ENCODE measurements around the gene PSMD11.
A peak's percentile ranks its signal among the peaks of the same experiment; 100 is the strongest.
"Not testable (repeated sequence)": the region's sequence is repeated elsewhere in the genome, so short reads cannot be mapped to it uniquely, and the experiment has no call there.

PSMD11 gene

DNA sequence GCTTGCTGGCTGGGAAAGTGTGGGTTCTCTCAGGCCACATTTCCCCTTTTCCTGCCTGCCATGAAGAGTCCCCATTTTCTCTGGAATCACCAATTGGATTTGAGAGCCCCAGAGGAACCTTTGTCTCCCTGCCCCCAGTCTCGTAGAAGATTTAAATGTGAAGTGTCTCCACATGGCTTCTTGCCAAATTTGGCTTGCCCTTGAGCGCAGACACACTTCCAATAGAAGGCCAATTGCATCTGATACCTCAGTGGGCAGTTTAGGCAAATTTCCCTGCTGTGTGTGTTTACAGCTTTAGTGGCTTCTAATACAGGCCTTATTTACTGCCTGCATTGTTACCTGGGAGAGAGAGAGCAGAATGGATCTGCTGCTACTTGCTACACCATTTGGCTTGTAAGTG, 72.1 kb downstream of the PSMD11 start:
- peak; percentile 77 for DNase-seq

DNA sequence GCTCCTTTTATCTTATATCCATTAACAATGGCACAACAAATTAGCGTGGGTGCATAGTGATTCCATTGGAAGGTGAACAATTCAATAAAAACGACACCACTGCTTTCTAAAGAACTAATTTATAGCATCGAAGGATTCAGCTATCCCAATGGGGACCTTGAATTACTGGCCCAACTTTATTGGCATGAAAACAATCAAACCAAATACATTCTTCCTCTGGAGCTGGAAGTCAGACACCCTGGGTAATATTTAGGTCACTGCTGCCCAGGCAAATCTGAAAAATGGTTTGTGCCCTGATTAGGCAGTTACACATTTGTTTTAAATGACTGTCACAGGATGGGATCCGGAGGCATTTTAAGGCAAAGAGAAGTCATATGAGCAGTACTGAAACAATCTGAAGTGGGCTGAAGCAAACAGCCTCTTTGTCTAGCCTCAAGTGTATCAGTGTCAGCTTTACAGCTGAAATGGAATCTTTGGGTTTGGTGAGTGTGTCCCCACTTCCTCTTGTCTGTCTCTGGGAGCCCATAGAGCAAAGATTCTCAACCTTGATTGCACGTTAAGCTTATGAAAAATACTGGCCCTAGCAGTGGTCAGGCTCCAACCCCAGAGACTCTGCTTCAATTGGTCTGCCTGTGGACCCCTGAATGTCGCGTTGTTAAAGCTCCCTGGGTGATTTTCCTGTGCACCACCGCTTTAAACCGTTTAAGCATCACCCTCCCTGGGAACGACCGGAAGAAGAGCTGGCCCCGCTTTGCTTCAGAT, 72.8 kb downstream of the PSMD11 start:
- no peak for DNase-seq

DNA sequence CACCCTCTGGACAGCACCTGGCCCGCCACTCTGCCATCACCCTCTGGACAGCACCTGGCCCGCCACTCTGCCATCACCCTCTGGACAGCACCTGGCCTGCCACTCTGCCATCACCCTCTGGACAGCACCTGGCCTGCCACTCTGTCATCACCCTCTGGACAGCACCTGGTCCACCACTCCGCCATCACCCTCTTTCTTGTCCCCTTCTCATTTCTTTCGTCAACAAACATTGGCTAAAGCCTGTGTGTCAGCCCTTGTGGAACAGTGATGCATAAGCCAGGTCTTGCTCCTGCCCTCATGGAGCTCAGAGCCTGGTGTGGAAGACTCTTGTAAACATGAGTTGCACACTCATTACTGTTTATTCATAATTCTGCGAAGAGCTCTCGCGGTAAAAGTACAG, 73.7 kb downstream of the PSMD11 start:
- DNase-seq: no peak

DNA sequence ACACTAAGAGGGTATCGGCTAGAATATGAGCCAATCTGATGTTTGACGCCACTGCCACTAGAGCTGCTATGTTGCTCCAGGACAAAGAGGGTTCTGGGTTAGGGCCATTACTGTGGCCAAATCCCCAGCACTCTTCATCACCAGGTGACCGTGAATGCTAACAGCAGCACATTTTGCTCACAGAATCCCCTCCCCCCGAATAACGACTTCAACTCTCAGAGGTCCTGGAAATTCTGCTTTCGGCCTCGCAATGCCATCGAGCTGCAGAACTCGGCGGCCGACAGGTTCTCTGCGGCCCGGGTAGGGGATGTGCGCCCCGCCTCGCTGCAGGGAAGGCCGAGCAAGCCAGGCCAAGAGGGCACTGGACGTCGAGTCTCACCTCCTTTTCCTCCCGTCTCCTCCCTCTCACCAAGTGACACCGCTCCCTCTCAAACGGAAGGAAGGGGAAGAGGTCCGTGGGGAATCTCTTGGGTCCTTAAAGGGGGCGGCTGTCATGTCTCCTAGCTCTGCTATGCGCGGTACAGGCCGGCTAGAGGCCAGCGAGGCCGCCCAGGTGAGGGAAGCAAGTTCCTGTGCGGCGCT, 74.4 kb downstream of the PSMD11 start:
- no peak for DNase-seq

DNA sequence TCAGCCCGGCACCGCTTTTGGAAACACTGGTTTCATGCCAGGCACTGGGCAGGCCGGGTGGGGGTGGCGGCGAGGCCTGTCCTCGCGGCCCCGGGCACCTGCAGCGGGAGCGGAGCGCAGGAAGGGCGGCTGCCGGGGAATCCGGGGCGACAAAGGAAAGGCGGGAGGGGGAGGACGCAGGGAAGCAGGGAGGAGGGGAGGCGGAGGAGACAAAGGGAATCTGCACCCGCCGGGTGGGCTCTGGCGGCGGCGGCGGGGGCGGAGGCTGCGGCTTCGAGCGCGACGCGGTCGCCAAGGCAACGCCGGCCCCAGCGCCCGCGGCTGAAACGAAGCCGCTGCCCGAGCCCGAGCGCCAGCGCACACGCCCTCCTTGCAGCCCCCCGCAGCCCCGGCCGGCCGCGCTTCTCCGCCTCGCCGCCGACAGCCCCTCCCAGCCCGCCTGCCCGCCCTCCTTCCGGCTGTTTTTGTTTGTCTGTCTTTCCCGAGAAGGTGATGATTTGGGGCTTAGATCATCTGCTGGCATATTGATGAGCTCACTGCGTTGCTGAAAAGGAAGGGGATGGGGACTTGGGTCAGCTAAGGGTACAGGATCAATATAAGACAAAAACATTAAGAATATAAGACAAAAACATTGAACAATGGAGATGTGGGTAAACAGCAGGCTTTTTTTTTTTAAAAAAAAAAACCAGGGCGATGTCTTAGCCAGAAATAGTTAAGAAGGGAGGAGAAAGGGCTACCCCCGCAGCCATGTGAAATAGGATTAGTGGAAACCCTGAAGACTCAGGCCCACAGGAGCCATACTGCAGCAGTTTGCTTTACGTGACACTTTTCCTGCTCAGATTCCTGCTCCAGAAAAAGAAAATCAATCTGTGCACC, 75.2 kb downstream of the PSMD11 start:
- peak; percentile 93 for DNase-seq

DNA sequence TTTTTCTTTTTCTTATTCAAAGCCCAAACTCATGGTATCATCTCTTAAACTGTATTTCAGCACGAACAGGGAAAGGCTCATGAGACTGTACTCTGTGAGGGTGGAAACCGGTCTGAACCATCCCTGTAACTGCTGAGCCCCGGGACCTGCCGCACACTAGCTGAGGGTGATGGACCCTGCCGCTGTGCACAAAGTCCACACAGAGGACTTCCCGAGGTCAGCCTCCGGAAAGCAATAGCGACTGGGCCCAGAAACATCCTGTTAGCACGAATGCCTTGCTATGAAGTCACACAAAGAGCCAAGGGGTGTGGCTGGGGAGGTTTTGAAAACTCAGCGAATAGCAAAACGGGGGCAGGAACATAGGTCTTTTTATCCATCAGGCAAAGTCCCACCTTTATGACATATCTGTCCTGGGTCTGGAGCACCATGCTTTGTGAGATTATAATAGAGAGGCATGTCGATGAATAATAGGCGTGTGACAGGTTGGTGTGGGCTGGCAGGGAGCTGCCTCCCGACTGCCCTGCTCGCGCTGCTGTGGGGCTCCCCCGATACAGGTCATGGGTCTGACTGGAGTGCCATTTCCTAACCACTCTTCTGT, 75.9 kb downstream of the PSMD11 start:
- peak; percentile 86 for DNase-seq

DNA sequence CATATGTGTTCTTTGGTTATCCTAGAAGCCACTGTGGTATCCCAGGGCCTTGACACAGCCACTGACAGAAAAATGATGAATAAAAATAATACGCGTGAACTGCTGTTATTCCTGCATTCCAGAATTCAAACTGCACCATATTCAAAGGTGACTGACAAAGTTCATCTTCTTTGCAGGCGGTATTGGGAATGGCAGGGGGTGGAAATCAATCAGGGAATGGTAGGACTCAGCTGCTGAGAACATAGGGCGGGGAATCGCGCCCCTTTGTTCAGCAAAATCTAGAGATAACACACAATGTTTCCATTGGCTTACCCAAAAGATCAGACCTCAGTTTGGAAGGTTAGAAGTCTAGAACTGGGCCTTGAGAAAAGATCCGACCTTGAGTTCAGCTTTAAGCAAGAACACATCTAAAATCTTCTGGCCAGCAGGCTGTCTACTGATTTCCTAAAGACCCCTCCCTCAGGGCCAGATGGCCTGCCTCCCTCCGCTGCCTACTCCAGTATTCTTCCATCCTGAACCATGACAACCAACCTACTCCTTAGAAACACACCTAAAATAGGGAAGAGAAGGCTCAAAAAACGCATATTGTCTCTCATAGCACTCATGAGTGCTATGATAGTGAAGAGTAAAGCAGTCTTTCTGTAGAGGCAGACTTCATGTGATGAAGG, 76.6 kb downstream of the PSMD11 start:
- DNase-seq: no peak

DNA sequence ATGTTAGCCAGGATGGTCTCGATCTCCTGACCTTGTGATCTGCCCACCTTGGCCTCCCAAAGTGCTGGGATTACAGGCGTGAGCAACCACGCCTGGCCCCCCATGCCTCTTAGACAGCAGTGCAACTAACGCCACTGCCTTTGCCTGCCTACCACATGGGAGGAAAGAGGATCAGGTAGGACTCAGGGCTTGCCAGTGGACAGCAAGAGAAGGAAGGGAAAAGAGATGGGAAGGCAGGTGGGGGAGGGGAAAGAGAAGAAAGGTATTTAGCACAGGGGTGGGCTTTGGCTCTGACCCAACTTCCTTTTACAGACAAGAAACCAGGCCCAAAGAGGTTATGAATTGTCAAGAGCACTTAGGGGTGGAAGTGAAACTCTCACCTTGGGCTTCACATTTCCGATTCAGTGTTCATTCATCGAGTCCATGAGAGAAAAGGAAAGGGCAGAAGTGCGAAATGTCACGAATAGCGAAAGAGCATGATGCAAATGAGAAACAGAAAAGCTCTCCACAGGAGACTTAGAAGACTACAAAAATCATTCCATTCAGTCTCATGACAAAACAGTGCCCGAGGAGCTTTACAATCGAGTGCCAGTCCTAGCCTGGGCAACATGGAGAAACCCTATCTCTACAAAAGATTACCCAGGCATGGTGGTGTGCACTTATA, 78.8 kb downstream of the PSMD11 start:
- DNase-seq: no peak

DNA sequence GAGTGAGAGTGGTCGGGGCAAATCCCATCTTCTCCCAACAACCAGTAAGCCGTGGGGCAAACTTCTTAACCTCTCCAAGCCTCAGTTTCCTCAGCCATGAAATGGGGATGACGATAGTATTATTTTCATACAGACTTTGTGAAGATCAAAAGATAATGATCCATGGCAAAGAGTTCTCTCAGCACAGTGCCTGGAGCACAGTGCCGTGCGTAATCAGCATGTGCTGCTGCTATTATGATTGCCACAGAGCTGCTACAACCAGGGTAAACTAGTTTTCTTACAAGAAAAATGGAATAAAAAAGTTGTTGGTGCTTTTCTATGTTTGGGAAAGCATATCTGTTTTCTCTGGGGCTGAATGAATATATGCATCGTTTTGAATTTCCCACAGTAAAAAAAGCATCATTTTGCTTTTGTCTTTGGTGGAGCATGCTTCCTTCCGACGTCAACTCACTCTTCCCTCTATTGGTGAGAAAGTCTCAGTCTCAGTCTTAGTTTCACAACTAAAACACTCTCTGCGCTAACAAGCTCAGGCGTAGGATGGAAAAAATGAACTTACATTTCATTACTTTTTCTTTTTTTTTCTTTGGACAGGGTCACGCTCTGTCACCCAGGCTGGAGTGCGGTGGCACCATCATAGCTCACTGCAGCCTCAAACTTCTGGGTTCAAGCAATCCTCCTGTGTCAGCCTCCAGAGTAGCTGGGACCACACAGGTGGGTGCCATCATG, 79.7 kb downstream of the PSMD11 start:
- no peak for DNase-seq

DNA sequence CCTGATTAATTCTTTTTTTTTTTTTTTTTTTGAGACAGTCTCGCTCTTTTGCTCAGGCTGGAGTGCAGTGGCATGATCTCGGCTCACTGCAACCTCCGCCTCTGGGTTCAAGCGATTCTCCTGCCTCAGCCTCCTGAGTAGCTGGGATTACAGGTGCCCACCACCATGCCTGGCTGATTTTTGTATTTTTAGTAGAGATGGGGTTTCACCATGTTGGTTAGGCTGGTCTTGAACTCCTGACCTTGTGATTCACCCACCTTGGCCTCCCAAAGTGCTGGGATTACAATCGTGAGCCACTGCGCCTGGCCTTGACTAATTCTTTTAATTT, 80.2 kb downstream of the PSMD11 start:
- not testable (repeated sequence) for DNase-seq

DNA sequence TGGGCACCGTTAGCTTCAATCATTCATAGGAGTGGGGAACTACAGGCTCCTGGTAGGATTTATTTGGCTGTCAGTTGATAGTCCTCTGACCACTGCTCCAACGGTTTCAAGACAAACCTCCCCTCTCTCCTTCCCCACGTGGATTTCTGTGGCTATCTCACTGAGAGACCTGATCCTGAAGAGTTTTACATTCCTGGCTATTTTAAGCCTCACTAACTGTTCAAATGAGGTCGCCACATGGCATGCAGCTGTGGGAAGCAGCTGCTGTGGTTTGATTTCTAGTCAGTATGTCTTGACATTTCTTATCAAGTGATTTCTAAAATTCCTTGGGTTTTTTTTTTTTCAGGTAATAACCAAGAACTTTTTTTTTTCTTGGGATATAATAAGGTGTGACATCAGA, 80.8 kb downstream of the PSMD11 start:
- no peak for DNase-seq

DNA sequence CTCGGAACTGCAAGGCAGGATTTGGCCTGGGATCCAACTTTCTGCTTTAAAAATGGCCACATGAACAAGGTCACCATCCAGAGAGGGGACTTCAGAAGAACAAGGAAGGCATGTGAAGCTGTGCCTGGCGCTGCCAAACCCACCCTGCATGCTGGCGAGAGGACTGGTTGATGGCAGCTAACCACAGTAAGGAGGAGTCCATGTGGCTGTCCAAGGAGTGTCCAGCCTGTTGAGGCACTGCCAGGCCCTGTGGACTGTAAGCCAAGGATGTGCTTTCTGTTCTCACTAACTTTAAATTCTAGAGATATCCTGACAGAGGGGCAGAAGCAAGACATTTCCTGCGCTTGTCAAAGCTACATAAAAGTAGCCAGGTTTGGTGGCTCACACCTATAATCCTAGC, 82.8 kb downstream of the PSMD11 start:
- no peak for DNase-seq

DNA sequence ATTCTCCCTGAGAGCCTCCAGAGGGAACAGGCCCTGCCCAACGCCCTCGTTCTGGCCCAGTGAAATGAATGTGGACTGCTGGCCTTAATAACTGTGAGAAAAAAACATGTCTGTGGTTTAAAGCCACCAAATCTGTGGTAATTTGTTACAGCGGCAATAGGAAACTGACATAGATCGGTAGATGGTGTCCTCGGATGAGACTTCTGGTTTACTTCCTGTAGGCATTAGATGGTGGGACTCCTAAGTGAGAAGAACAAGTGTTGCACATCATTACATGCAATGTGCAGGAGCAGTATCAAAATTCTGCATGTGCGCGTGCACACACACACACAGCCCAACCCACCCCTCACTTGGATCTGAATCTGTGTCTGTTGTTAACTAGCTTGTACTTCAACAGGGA, 84.5 kb downstream of the PSMD11 start:
- no peak for DNase-seq

DNA sequence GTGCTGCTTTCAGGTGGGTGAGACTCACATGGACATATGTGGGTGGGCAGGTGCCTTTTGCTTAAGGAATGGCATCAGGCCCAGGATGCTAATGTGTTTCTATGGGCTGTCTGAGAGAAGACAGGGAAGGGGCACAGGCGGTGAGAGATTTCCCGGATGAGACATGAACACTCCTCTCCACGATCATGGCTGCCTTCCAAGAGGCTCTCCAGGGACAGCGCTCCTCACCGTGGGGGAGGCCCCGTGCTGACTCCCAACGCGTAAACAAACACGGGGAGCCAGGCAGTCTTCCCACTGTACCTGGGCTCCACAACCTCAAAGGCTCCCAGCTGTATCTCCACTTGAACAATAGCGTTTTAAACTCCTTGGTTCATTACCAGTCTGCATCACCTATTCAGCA, 85.3 kb downstream of the PSMD11 start:
- DNase-seq: no peak
